Measurements from ENCODE around the gene ARF3. TPM values are rescaled to one million over a fixed set of nuclear protein-coding genes. Genes with fewer than 3 reads are reported as not detected.

The ARF3 gene
- total and polyA plus RNA-seq, 9 of the 15 experiments (the other 6 are each of a cell fraction or from before 2014, with no cell fraction given), result 5.9 to 170 (median 64.4) TPM

DNA sequence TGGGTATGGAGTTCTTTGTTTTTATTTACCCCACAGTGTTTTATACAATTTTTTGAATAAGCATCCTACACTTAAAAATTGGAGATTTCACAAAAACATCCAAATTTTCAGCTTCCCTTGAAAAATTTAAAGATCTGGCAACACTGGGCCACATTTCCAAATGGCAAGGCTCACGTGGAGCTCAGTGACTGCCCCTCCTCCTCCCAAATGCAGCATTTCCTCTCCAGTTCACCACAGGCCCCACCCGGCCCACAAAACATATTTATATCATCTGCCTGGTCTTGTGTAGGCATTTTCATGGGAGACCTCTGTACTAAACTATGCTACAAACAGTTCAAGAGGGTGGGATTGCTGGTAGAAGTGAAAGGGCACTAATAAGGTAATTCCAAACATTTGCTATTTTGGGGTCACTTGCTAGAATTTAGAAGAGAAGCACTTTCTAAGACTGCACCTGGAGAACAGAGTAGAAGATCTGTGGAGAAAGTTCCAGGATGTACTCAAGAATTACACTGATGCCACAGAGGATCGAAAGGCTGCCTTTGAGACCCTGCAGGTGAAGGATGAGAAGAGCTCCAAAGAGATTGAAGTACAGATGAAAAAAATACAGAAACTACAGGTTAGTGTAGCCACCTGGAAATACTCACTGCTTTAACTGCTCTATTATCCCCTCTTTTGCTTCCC lies 39.3 kb downstream of the ARF3 start (continued):
- TF ChIP-seq OTX1 (CRISPR knock-in tag; IDR thresholded peaks at IDR 0.05), result no peak

DNA sequence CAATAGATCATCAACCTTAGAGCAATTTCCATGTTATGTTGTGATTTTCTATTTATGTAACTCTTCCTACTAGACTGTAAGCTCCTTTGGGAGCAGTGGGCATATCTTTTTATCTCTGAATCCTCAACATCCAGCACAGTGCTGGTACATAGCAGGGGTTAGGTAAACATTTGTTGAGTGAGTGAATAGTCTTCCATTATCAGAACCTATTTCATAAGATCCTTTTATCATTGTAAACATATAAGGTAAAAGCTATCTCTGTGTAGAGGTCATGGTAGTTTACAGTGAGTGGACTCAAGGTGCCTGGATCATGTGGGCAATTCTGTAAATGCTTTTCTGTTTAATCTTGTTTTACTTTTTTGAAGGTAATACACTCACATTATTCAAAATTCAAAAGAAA lies 47.1 kb downstream of the ARF3 start:
- BruUV-seq (replicated peaks), result no TSS peak
- Histone ChIP-seq H3K4me3 (no peak overlapping the region), H3K9me1 (ENCODE audit: control insufficient read depth, insufficient read depth, low read length) (no peaks in the 10 kb centered on the region), H3K9ac (ENCODE audit: insufficient read depth in 1 of 2, low read depth in 2 of 2, low read length in 2 of 2) (no peak overlapping the region), H3K4me1 (replicated peaks in 1 of 2; ENCODE audit: control insufficient read depth in 2 of 2, insufficient read depth in 2 of 2, low read length in 2 of 2) (no peaks in the 10 kb centered on the region; a peak in 1 of 5 replicates), H3K27me3 (ENCODE audit: control insufficient read depth in 2 of 2, insufficient read depth in 2 of 2, low read length in 2 of 2) (peaks cover 0 to 3% of the 10 kb centered on the region in 2 experiments; a peak in 1 of 5 replicates), H3K9me3 (replicated peaks; ENCODE audit: control insufficient read depth, insufficient read depth, low read depth, low read length) (no peaks in the 10 kb centered on the region), H4K20me1 (replicated peaks; ENCODE audit: control insufficient read depth, insufficient read depth, low read length) (no peaks in the 10 kb centered on the region), H3K79me2 (ENCODE audit: control insufficient read depth, insufficient read depth, low read length) (no peaks in the 10 kb centered on the region), H3K36me3 (ENCODE audit: control insufficient read depth, insufficient read depth, low read length) (no peaks in the 10 kb centered on the region), H2AFZ (ENCODE audit: low read depth, low read length) (no peak overlapping the region), H3K27ac (ENCODE audit: extremely low read depth, low read depth, low read length) (no peak overlapping the region), H3K4me2 (ENCODE audit: insufficient read depth, low read length) (no peak overlapping the region)
- DNase-seq (ENCODE audit: extremely low read depth in 1 of 4, low spot score in 3 of 4), result no peak
- no peak for ATAC-seq
- in situ Hi-C loops (cut with MboI) (no loop called here), intact Hi-C loops (cut with micrococcal nuclease) (no loop called here)
- no peak for FAIRE-seq
- ChIA-PET CTCF (ENCODE audit: low intra/inter-chr PET ratio) (no interaction called here), POLR2A (interaction anchor here (0.9 kb wide), 1 partner anchor 29 kb away, joined by 4 read pairs; no protein-coding TSS in a partner anchor)
- TF ChIP-seq NR2C1 (IDR thresholded peaks at IDR 0.05) (no peak), NR2C1 (tag; IDR thresholded peaks at IDR 0.05) (no peak), ZKSCAN8 (CRISPR knock-in tag; IDR thresholded peaks at IDR 0.05) (no peak), JUNB (CRISPR knock-in tag; conservative IDR thresholded peaks at IDR 0.05) (no peak), KLF16 (IDR thresholded peaks at IDR 0.05) (no peak), RBM34 (IDR thresholded peaks at IDR 0.05; ENCODE audit: borderline replicate concordance, insufficient read depth, low read length) (no peak), COPS2 (conservative IDR thresholded peaks at IDR 0.05) (no peak), SETDB1 (IDR thresholded peaks at IDR 0.05; ENCODE audit: low read length) (no peak), ZNF347 (CRISPR knock-in tag; IDR thresholded peaks at IDR 0.05; ENCODE audit: low read depth) (no peak), SIX5 (IDR thresholded peaks at IDR 0.05; ENCODE audit: borderline replicate concordance in 1 of 2, insufficient read depth in 1 of 2, low read depth in 1 of 2, low read length in 2 of 2) (no peak), ZBTB8A (IDR thresholded peaks at IDR 0.05; ENCODE audit: partially characterized antibody) (no peak), CCNT2 (IDR thresholded peaks at IDR 0.05; ENCODE audit: borderline replicate concordance, extremely low read depth, insufficient read length, low read depth, low read length) (no peak)
- TF ChIP-seq, protein P1, sequence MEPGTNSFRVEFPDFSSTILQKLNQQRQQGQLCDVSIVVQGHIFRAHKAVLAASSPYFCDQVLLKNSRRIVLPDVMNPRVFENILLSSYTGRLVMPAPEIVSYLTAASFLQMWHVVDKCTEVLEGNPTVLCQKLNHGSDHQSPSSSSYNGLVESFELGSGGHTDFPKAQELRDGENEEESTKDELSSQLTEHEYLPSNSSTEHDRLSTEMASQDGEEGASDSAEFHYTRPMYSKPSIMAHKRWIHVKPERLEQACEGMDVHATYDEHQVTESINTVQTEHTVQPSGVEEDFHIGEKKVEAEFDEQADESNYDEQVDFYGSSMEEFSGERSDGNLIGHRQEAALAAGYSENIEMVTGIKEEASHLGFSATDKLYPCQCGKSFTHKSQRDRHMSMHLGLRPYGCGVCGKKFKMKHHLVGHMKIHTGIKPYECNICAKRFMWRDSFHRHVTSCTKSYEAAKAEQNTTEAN (CRISPR knock-in tag; IDR thresholded peaks at IDR 0.05), result no peak
- TF ChIP-seq, protein P2, sequence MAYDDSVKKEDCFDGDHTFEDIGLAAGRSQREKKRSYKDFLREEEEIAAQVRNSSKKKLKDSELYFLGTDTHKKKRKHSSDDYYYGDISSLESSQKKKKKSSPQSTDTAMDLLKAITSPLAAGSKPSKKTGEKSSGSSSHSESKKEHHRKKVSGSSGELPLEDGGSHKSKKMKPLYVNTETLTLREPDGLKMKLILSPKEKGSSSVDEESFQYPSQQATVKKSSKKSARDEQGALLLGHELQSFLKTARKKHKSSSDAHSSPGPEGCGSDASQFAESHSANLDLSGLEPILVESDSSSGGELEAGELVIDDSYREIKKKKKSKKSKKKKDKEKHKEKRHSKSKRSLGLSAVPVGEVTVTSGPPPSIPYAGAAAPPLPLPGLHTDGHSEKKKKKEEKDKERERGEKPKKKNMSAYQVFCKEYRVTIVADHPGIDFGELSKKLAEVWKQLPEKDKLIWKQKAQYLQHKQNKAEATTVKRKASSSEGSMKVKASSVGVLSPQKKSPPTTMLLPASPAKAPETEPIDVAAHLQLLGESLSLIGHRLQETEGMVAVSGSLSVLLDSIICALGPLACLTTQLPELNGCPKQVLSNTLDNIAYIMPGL (CRISPR knock-in tag; IDR thresholded peaks at IDR 0.05), result no peak

All from K562 (cell line).